GM18858 (cell line): ENCODE measurements around the gene ECSCR.
A peak's percentile ranks its signal among the peaks of the same experiment; 100 is the strongest.
"Not testable (repeated sequence)": the region's sequence is repeated elsewhere in the genome, so short reads cannot be mapped to it uniquely, and the experiment has no call there.

ENCODE experiments used
- ATAC-seq: cut with Tn5 transposase; IDR thresholded peaks from one replicate; pipeline ENCODE4 v1.9.1; 2021; ENCODE audit not compliant: unreplicated experiment

ECSCR gene

DNA sequence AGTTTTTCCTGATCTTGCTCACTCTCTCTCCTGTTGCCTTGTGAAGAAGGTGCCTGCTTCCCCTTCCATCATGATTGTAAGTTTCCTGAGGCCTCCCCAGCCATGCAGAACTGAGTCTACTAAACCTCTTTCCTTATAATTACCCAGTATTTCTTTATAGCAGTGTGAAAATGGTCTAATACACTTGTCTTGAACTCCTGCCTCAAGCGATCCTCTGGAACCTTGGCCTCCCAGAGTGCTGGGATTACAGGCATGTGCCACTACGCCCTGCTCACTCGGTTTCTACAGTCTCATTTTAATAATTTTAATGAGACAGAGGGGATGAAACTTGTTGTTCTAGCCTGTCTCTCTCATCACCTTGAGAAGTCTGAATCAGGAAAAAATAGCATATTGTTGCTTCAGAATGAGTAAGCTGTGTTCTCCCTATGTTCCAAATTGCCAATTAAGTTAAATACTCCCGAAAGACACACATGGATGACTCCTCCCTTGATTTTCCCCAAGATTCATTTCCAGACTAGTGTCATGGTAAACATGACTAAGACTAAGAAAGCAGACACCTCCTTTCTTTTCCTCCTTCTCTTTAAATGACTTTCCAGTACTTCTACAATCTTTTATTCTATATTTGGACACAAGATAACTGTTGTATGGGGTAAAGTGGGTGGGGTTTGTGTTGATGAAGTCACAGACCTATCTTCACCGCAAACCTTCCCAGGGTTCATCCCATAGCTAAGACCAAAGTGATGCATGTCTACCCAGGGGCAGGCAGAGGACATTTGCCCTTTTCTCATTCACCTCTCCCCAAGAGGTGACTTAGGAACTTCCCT is 15.4 kb downstream of the ECSCR start:
- ATAC-seq: peak; percentile 62

DNA sequence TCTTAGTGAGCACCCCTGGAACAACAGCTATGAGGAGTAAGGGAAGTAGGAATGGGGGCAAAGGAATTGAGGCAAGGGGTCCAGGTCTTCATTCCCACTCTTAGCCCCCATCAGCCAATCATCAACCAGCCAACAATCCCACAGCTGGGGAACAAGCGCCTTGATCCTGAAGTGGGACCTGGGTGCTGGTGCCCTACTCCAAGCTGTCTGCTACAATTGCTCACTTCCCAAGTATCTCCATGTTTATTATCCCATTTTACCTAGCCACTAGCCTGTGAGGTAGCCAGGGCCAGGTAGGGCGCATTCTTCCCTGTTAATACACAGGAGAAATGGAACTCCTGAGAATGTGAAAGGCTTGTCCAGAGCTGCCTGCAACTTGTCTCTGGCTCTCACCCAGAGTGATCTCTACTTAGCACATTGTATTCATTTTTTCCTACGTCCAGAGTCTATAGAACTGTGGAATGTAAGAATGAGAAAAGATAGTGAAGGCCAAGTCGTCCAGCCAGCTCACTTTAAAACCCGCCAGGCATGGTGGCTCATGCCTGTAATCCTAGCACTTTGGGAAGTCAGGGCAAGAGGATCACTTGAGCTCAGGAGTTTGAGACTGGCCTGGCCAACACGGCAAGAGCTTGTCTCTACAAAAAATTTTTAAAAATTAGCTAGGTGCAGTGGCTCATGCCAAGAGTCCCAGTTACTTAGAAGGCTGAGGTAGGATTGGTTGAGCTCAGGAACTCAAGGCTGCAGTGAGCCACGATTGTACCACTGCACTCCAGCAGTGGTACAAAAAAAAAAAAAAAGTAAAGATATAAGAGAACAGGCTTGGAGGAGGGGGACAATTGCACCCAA is 17.0 kb downstream of the ECSCR start:
- no peak for ATAC-seq

DNA sequence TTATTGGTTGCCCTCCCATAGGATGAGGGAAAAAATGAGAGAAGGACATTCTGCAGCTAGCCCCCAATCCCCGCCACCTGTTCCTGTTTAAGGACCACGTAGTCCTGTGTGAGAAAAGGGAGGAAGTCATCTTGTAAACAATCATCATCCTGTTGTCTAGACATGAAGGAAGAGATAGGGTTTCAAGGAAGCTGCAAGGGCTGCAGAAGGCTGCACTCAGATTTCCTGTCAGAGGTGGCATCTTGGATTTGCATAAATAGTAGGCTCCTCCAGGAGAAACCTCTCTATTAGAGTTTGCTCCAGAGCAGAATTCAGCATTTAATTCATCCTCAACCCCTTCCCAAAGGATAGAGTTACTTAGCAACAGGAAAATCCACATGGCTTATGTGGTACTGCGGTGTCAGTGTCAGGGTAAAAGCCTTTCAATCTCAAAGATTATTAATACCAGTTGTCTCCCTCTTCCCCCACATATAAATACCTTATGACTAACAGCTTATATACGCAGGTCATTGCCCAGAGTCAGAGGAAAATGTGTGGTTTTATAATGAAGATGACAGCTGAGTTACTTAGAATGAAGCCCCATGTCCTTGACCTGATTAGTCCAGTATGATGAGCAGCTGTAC is 18.6 kb downstream of the ECSCR start:
- no peak for ATAC-seq

DNA sequence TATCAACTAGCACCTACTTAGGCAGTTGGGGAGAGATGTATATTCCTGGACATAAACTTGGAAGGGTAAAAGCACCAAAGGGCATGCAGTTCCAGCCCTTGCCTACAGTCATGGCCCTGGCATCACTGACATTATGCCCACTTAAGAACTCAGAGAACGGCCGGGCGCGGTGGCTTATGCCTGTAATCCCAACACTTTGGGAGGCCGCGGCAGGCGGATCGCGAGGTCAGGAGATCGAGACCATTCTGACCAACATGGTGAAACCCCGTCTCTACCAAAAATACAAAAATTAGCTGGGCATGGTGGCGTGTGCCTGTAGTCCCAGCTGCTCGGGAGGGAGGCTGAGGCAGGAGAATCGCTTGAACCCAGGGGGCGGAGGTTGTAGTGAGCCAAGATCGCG is 22.1 kb downstream of the ECSCR start:
- not testable (repeated sequence) for ATAC-seq

DNA sequence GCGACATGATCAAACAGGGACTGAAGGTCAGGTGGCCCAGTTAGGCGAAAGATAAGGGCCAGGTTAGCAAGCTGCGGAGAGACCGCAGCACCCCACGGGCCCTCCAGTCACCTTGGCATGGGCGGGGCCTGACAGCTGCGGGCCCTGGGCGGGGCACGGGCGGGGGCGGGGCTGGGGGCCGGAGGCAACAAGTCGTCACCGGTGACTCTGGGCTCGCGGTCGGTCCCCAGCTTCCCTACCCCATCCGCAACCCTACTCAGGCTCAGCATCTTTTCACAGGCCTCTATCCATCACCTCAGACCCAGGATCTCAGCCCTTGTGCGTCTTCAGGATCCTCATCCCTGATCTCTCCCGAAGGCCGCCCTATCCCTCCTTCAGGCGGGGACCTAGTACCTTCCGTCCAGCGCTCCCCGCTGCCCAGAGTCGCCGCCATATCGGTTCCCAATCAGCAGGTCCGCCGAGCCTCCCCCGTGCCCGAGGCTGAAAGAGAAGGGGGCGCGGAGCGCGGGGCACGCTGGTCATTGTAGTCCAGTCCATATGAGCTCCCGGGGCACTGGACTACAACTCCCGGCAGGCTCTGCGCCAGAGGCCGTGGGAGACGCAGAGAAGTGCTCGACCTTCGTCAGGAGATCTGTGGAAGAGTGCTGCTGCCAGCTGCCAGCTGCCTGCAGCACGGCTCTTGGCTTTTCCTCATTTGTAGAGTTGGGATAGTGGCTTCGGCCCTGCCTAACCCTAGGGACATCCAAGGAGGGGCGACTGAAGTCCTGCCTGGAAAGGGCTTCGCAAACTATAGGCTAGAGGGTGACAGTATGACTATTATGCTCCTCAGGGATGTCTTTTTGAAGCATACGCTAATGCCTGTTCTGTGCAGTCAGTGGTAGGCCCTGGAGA is 23.3 kb downstream of the ECSCR start, which contains the start of gene DNAJC18:
Gene DNAJC18 (minus strand): TSS at position 513 of the 891 bp plus-strand sequence. CDS start 80 bp downstream, at position 433.
- ATAC-seq: peak; percentile 77

GRCh38 chr5:139438707-139439012 is 23.9 kb downstream of the ECSCR start:
- no peak for ATAC-seq

GRCh38 chr5:139435676-139436075 is 26.9 kb downstream of the ECSCR start:
- no peak for ATAC-seq

- no peak for ATAC-seq
These were observed 30.8 kb downstream of the ECSCR start for GRCh38 chr5:139431706-139432105.

GRCh38 chr5:139430015-139430414 is 32.5 kb downstream of the ECSCR start:
- ATAC-seq: no peak

DNA sequence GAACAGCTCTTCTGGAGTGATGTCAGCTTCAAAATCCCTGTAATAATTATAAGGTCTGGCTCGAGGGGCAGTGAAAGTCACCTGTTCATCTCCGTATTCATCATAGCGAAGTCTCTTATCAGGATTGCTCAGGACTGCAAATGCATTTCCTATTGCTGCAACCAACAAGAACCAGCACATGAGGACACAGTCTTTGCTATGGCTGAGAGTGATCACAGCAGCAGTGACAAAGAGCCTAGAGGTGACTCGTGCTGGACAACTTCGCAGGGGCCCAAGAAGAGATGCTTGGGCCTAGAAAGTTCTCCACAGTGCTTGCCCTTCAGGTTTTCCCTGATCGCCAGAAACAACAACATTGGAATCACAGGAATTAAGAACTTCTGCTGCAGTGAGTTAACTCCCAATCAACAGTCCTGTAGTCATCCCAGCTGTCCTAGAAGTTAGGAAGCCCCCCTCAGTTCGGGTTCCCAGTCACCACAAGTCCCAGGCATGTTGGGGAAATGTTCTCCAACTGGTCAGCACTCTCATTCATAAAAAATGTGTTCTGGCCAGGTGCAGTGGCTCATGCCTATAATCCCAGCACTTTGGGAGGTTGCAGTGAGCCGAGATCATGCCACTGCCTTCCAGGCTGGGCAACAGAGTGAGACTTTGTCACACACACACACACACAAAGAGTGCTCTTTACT is 36.2 kb downstream of the ECSCR start:
- no peak for ATAC-seq

DNA sequence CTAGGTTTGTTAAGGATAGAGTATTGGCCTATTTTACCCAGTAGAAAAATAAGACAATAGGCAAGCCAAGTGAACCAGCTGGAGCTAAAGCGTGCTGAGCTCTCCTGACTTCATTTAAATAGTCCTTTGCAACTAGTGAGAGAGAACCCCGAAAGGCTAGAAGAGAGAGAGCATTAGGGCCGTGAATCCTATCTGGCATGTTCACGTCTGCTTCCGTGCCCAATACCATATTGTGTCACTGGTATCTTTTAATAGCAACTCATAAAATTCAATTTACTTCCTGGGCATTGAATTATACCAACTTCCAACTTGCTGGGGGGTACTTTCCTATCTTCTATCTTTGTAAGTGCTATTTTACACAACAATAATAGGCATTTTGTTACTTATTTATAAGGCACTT is 37.0 kb downstream of the ECSCR start:
- no peak for ATAC-seq

- ATAC-seq: no peak
These were observed 40.1 kb downstream of the ECSCR start for GRCh38 chr5:139422307-139422893.

DNA sequence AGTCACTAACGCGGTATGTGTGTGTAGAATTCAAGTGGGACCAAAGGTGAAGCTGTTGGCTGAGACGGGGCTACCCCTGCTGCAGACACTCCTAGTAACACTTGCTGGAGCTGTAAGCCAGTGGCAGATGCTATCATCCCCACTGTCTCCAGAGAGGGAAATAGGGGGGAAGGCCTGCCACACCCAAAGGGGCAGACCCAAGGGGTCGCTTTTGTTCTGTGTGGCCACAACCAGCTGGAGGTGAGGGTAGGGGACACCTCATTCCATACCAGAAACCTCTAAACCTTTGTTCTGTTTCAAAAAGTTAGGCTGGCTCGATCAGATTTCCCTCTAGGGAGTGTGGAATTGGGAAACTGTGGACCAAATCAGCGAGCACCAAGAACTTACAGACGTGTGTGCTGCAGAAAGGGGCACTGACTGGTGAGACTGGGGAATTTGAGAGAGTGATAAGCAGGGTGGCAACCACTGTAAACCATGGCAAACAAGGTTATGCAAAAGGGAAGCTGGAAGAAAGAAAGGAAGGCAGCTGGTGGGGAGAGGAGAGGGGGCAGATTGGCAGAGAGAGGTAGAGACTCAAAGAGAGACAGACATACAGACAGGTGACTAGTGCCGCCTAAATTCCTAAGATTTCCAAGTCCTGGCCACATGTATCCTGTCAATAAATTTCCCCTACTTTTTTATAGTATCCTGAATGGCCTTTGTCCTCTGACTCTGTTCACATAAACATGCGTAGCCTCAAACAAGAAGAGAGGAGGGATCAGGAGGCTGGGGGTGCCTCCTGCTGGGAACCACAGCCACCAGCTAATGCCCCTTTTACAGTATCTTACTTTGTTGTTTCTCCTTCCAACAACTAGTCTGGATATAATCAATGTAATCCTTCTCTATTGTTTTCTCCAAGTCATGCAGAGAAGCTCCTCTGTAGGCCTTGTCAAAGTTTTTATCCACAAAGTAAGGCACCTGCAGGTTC is 43.0 kb downstream of the ECSCR start:
- ATAC-seq: no peak

DNA sequence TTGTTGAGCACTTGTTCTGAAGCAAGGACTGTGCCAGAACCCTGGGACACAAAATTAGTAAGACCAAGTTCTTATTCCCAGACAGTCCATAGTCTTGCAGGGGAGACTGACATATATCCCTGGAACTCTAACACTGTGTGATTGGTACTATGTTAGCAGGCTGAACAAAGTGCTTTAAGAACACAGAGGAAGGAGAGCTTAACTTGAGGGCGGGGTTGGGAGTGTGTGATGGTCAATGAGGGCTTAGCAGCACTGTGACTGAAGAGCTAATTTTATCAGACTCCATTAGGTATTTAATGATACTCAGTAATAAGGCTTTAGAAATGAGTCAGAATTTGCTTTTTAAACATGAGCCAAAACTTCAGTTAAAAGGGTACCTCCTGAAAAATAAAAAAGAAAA is 43.8 kb downstream of the ECSCR start:
- ATAC-seq: no peak

DNA sequence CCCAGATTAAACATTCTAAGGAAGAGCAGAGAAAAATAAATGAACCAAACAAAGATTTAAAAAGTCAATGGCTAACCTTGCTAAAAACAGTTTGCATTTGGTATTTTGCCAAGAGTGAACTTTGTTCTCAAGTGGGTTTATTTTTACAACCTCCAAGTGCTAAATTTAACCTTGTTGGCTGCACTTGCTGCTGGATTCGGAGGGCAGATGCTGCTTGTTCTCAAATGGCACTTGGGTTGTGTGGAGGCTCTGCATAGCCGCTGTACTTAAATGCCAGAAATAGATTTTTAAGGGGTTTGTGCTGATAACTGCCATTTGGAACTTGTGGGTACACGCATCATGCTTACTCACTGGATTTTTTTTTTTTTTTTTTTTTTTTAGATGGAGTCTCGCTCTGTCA is 45.3 kb downstream of the ECSCR start:
- no peak for ATAC-seq

- ATAC-seq: no peak
These were observed 45.9 kb downstream of the ECSCR start for GRCh38 chr5:139416651-139417050.

DNA sequence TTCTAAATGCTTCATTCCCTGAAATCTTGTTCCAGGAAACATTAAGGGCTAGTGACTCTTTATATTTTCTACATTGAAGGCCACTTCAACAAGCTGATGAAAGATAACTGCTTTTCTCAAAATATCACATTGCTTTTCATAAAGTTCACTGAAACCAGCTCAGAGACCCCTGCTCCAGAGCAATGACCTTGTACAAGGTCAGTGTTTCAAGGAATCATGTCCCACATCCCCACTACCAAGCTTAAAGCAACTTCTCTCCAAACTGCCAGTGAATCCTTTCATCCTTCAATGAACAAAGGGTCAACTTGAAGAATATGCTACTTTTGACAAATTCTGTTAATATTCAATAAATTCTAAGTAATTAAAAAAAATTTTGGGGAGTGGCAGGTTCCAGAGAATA is 46.7 kb downstream of the ECSCR start:
- no peak for ATAC-seq

DNA sequence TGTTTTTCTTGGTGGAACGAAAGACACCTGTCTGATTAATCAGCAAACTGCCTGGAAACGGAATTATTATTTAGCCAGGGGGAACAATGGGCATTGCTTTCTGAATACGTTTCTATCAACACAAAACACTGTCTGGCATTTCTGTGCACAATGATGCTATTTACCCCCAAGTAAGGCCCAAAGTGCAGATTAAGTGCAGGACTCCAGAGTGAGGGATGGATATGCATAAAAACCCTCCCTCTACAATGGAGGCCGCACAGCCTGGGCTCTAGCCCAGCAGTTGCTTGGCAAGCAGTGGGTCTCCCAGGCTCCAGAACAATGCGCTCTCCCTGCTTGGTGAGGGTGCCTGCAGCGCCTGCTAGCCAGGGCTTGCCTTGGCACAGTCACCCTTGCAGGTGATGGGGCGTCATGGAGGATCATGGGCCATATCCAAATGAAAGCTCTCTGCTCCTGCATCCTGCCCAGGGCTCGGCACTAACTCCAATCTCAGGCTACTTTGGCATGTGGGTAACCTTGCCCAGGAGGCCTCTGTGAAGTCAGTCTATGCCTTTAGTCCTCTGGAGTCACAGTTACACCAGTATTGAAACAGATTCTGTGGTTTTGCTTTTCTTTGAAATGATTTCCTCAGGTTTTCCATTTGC is 47.2 kb downstream of the ECSCR start:
- ATAC-seq: no peak
